NCI-H1694 (cell line): ENCODE results near the gene DNMT1.

Experiments
- DNase-seq: peaks from one replicate; lab custom pipeline; 2025; lab: John Stamatoyannopoulos, UW

Gene DNMT1

GRCh38 chr19:10113964-10114650 is 80.6 kb downstream of the DNMT1 start:
- DNase-seq = no peak

- no peak for DNase-seq
Measured at GRCh38 chr19:10113592-10113963, 81.2 kb downstream of the DNMT1 start.

GRCh38 chr19:10112895-10113591 is 81.7 kb downstream of the DNMT1 start:
- DNase-seq = no peak

GRCh38 chr19:10112037-10112761 is 82.6 kb downstream of the DNMT1 start:
- no peak for DNase-seq

GRCh38 chr19:10111405-10111811 is 83.3 kb downstream of the DNMT1 start, which contains the start of gene P2RY11:
P2RY11 (plus strand) TSS chr19:10111693; CDS start chr19:10111722, 29 bp downstream.
- DNase-seq = no peak

GRCh38 chr19:10110972-10111317 is 83.8 kb downstream of the DNMT1 start:
- DNase-seq = no peak

GRCh38 chr19:10110076-10110971 is 84.4 kb downstream of the DNMT1 start:
- no peak for DNase-seq

GRCh38 chr19:10109528-10109927 is 85.2 kb downstream of the DNMT1 start:
- DNase-seq = no peak

- DNase-seq = no peak
Measured at GRCh38 chr19:10107817-10108367, 86.9 kb downstream of the DNMT1 start.

GRCh38 chr19:10107254-10107653 is 87.5 kb downstream of the DNMT1 start:
- no peak for DNase-seq

- peak; percentile 95 for DNase-seq
Measured at GRCh38 chr19:10106100-10106936, 88.4 kb downstream of the DNMT1 start, which contains the start of gene PPAN. PPAN (plus strand) TSS chr19:10106362; CDS start chr19:10106395, 33 bp downstream.

GRCh38 chr19:10105509-10106099 is 89.1 kb downstream of the DNMT1 start:
- no peak for DNase-seq

GRCh38 chr19:10104665-10105508 is 89.9 kb downstream of the DNMT1 start:
- DNase-seq = no peak

GRCh38 chr19:10104130-10104513 is 90.6 kb downstream of the DNMT1 start:
- no peak for DNase-seq

- no peak for DNase-seq
Measured at GRCh38 chr19:10102787-10103236, 91.9 kb downstream of the DNMT1 start.

GRCh38 chr19:10100163-10100785 is 94.5 kb downstream of the DNMT1 start:
- no peak for DNase-seq

GRCh38 chr19:10096615-10096963 is 98.2 kb downstream of the DNMT1 start:
- DNase-seq = no peak

GRCh38 chr19:10095948-10096614 is 98.7 kb downstream of the DNMT1 start:
- DNase-seq = peak; percentile 57
